NT2/D1 (cell line): Measurements from ENCODE around the gene SIN3B.

ENCODE experiments used
- DNase-seq: peaks from one replicate; pipeline ENCODE4 v3.0.0-alpha.2; 2011; ENCODE audit warnings: low read depth, low spot score
- H3K27me3 ChIP-seq: 2 replicates; pipeline ENCODE4 v1.6.0; 2011; ENCODE audit warnings: mild to moderate bottlenecking; ENCODE audit not compliant: insufficient read length, insufficient read depth
- H3K36me3 ChIP-seq: 2 replicates; pipeline ENCODE4 v1.6.1; 2011; ENCODE audit warnings: mild to moderate bottlenecking, low read length, mixed read lengths; ENCODE audit not compliant: insufficient read depth, insufficient read length
- H3K4me1 ChIP-seq: 2 replicates; pipeline ENCODE4 v1.5.1; 2011; ENCODE audit not compliant: insufficient read depth, insufficient read length
- H3K4me3 ChIP-seq: 2 replicates; pipeline ENCODE4 v1.5.1; 2011; ENCODE audit warnings: low read depth; ENCODE audit not compliant: insufficient read length
- H3K9ac ChIP-seq: 2 replicates; pipeline ENCODE4 v1.6.0; 2011; ENCODE audit warnings: low read depth; ENCODE audit not compliant: insufficient read length
- H3K9me3 ChIP-seq: 2 replicates; pipeline ENCODE4 v1.5.1; 2011; ENCODE audit warnings: mild to moderate bottlenecking, low read length; ENCODE audit not compliant: insufficient read depth
- SUZ12 ChIP-seq: IDR thresholded peaks from 2 replicates; pipeline ENCODE4 v1.6.1; 2011; ENCODE audit not compliant: insufficient read length, insufficient read depth; ENCODE audit errors: extremely low read depth
- YY1 ChIP-seq: IDR thresholded peaks from 2 replicates; pipeline ENCODE4 v1.6.1; 2011; ENCODE audit not compliant: insufficient read length, insufficient read depth
- ZNF274 ChIP-seq: IDR thresholded peaks from 2 replicates; pipeline ENCODE4 v1.6.1; 2011; ENCODE audit warnings: mild to moderate bottlenecking, low read depth, low read length

Gene SIN3B

GRCh38 chr19:16928916-16929315, 99.7 kb downstream of the SIN3B start:
- TF ChIP-seq YY1 (no peak), SUZ12 (no peak), ZNF274 (no peak)
- no peak for DNase-seq
- H3K4me1 ChIP-seq = peaks cover 4% of the 10 kb centered on the region
- H3K27me3 ChIP-seq = no peaks in the 10 kb centered on the region
- peaks cover 11% of the 10 kb centered on the region; the same call in 1 of the 2 replicates for H3K9me3 ChIP-seq
- no peak overlapping the region for H3K4me3 ChIP-seq
- H3K36me3 ChIP-seq = no peaks in the 10 kb centered on the region
- H3K9ac ChIP-seq = no peak overlapping the region
